SK-N-MC (cell line): Measurements from ENCODE around the gene KANSL3.

Experiments used
- EZH2 ChIP-seq: fragments of 200-600 bp; sonication (generic); IDR thresholded peaks from one replicate; pipeline ENCODE4 v1.6.1; 2017; ENCODE audit warnings: antibody characterized with exemption
- POLR2AphosphoS5 ChIP-seq: IDR thresholded peaks from 2 replicates; pipeline ENCODE4 v1.6.1; 2012; ENCODE audit warnings: mild to moderate bottlenecking, low read depth, low read length, borderline replicate concordance

- TF ChIP-seq POLR2AphosphoS5 (no peak), EZH2 (no peak)
These were observed 54.1 kb downstream of the KANSL3 start for GRCh38 chr2:96584017-96584416.
